Cardiac muscle cell (in vitro differentiated cells and primary cell): ENCODE measurements around the gene CCDC150. TPM values are rescaled to one million over a fixed set of nuclear protein-coding genes. Genes with fewer than 3 reads are reported as not detected.

Source experiments
- DNase-seq, 2 donors: peaks; one replicate each; pipeline versions ENCODE4 v3.0.0 to v3.0.0-alpha.2; 2010 to 2017; ENCODE audit warnings: low read depth in 1 of 2, low spot score in 1 of 2
- H3K27ac ChIP-seq: fragments of 200-600 bp; sonication (generic); 2 replicates; pipeline ENCODE4 v1.5.1; 2016
- H3K27me3 ChIP-seq: fragments of 200-600 bp; sonication (generic); 2 replicates; pipeline ENCODE4 v1.6.0; 2016; ENCODE audit warnings: control low read depth
- H3K36me3 ChIP-seq: fragments of 200-600 bp; sonication (generic); 2 replicates; pipeline ENCODE4 v1.5.1; 2016; ENCODE audit warnings: control low read depth
- H3K4me1 ChIP-seq: fragments of 200-600 bp; sonication (generic); 2 replicates; pipeline ENCODE4 v1.8.1; 2017; ENCODE audit warnings: low read depth, mild to moderate bottlenecking, mixed run types
- H3K4me3 ChIP-seq: fragments of 200-600 bp; sonication (generic); 2 replicates; pipeline ENCODE4 v1.5.1; 2016; ENCODE audit warnings: mild to moderate bottlenecking
- H3K9me3 ChIP-seq: fragments of 200-600 bp; sonication (generic); 2 replicates; pipeline ENCODE4 v1.5.1; 2017; ENCODE audit warnings: low read depth, mild to moderate bottlenecking, control low read depth
- CTCF ChIP-seq: IDR thresholded peaks from 2 replicates; pipeline ENCODE4 v1.5.1; 2012; ENCODE audit warnings: low read depth, mild to moderate bottlenecking, low read length
- polyA plus RNA-seq: library from polyadenylated mRNA; unstranded; fragments of >200 nt; fragmentation: Nextera tagmentation; extraction: Ambion mirVana; gene quantifications from 2 replicates; pipeline ENCODE4 v1.2.1, GENCODE V29; 2016
- total RNA-seq: library from RNA; depleted of rRNA; stranded (reverse); fragments of >200 nt; gene quantifications from 2 replicates; pipeline ENCODE4 v1.2.3, GENCODE V29; 2016

The CCDC150 gene
- total and polyA plus RNA-seq, 2 experiments from 2014 or later: 6.1 to 8.0 TPM

DNA sequence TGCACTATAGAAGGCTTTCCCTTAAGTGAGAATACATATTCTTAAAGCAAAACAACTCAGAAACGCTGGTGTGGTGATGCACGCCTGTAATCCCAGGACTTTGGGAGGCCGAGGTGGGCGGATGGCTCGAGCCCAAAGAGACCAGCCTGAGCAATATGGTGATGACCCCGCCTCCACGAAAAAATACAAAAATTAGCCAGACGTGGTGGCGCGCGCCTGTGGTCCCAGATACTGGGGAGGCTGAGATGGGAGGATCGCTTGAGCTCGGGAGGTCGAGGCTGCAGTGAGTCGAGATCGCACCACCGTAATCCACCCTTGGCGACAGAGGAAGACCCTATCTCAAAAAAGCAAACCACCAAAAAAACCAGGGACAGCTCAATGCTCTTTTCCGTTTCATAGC, 750 bp upstream of the CCDC150 start:
- H3K4me3 ChIP-seq: no peak overlapping the region
- peaks cover 3% of the 10 kb centered on the region for H3K4me1 ChIP-seq
- no peaks in the 10 kb centered on the region for H3K27me3 ChIP-seq
- no peak overlapping the region for H3K27ac ChIP-seq
- no peaks in the 10 kb centered on the region for H3K9me3 ChIP-seq
- no peaks in the 10 kb centered on the region for H3K36me3 ChIP-seq
- TF ChIP-seq CTCF: no peak
- DNase-seq: no peak

GRCh38 chr2:196640031-196640548, 575 bp downstream of the CCDC150 start:
- Histone ChIP-seq H3K27ac (peak overlapping the region; percentile 35), H3K4me3 (peak overlapping the region; percentile 47), H3K9me3 (no peaks in the 10 kb centered on the region), H3K4me1 (peaks cover 3% of the 10 kb centered on the region), H3K27me3 (no peaks in the 10 kb centered on the region), H3K36me3 (no peaks in the 10 kb centered on the region)
- no peak for TF ChIP-seq CTCF
- peak in 1 of 2 donors; percentile 1 for DNase-seq

- no peak for DNase-seq
- Histone ChIP-seq H3K27ac (no peak overlapping the region), H3K4me3 (no peak overlapping the region), H3K9me3 (no peaks in the 10 kb centered on the region), H3K4me1 (no peaks in the 10 kb centered on the region), H3K36me3 (no peaks in the 10 kb centered on the region), H3K27me3 (no peaks in the 10 kb centered on the region)
- no peak for TF ChIP-seq CTCF
Observed at GRCh38 chr2:196649202-196649601, 9.7 kb downstream of the CCDC150 start.

DNA sequence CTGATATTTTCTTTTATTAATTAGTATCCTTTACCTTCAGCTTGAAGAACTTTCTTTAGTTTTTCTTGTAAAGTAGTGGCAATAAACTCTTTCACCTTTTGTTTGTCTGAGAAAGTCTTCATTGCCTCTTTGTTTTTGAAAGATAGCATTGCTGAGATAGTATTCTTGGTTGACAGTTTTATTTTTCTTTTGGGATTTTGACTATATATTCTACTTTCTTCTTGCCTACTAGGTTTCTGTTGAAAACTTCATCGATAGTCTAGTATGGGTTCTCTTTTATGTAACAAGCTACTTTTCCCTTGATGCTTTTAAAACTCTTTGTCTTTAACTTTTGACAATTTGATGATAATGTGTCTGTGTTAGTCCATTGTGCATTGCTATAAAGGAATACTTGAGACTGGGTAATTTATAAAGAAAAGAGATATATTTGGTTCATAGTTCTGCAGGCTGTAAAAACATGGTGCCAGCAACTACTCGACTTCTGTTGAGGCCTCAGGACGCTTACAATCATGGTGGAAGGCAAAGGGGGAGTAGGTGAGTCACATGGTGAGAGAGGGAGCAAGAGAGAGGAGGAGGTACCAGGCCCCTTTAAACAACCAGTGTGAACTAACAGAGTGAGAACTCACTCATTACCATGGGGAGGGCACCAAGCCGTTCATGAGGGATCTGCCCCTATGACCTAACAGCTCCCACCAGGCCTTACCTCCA, 12.0 kb downstream of the CCDC150 start:
- Histone ChIP-seq H3K4me3 (no peak overlapping the region), H3K36me3 (no peaks in the 10 kb centered on the region), H3K27me3 (no peaks in the 10 kb centered on the region), H3K9me3 (no peaks in the 10 kb centered on the region), H3K27ac (no peak overlapping the region), H3K4me1 (no peaks in the 10 kb centered on the region)
- DNase-seq: no peak
- TF ChIP-seq CTCF: no peak

GRCh38 chr2:196652869-196653268, 13.4 kb downstream of the CCDC150 start:
- Histone ChIP-seq H3K27me3 (no peaks in the 10 kb centered on the region), H3K27ac (no peak overlapping the region), H3K4me1 (no peaks in the 10 kb centered on the region), H3K4me3 (no peak overlapping the region), H3K36me3 (no peaks in the 10 kb centered on the region), H3K9me3 (no peaks in the 10 kb centered on the region)
- DNase-seq: no peak
- TF ChIP-seq CTCF: no peak
